ENCODE measurements around the gene SLC10A1.

DNA sequence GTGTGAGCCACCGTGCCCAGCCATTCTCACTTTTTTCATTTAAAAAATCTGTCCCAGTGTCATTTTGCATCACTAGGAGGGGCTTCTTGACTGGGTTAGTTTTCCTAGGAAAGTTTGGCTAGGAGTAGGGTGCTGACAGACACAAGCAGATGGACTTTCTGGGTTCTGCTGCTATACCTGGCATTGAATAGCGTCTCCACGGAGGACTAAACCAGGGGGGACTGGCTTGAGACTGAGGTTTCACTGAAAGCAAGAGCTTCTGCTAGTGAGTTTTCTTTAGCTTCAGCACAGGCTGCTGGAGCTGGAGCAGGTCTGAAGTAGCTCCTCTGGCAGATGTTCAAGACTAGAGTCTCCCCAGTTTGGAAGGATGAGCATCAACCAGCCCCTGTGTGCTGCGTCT lies 1.4 kb downstream of the SLC10A1 start:
- TF ChIP-seq, protein P1, sequence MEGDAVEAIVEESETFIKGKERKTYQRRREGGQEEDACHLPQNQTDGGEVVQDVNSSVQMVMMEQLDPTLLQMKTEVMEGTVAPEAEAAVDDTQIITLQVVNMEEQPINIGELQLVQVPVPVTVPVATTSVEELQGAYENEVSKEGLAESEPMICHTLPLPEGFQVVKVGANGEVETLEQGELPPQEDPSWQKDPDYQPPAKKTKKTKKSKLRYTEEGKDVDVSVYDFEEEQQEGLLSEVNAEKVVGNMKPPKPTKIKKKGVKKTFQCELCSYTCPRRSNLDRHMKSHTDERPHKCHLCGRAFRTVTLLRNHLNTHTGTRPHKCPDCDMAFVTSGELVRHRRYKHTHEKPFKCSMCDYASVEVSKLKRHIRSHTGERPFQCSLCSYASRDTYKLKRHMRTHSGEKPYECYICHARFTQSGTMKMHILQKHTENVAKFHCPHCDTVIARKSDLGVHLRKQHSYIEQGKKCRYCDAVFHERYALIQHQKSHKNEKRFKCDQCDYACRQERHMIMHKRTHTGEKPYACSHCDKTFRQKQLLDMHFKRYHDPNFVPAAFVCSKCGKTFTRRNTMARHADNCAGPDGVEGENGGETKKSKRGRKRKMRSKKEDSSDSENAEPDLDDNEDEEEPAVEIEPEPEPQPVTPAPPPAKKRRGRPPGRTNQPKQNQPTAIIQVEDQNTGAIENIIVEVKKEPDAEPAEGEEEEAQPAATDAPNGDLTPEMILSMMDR (IDR thresholded peaks at IDR 0.05) = no peak
- no peak for TF ChIP-seq POLR2A (IDR thresholded peaks at IDR 0.05)
